Fibroblast of skin of right quadriceps (primary cell): ENCODE measurements around the gene KNL1.
"Not testable (repeated sequence)": the region's sequence is repeated elsewhere in the genome, so short reads cannot be mapped to it uniquely, and the experiment has no call there.

Experiments
- DNase-seq: peaks from one replicate; pipeline ENCODE4 v3.0.0-alpha.2; 2013

KNL1 gene, protein sequence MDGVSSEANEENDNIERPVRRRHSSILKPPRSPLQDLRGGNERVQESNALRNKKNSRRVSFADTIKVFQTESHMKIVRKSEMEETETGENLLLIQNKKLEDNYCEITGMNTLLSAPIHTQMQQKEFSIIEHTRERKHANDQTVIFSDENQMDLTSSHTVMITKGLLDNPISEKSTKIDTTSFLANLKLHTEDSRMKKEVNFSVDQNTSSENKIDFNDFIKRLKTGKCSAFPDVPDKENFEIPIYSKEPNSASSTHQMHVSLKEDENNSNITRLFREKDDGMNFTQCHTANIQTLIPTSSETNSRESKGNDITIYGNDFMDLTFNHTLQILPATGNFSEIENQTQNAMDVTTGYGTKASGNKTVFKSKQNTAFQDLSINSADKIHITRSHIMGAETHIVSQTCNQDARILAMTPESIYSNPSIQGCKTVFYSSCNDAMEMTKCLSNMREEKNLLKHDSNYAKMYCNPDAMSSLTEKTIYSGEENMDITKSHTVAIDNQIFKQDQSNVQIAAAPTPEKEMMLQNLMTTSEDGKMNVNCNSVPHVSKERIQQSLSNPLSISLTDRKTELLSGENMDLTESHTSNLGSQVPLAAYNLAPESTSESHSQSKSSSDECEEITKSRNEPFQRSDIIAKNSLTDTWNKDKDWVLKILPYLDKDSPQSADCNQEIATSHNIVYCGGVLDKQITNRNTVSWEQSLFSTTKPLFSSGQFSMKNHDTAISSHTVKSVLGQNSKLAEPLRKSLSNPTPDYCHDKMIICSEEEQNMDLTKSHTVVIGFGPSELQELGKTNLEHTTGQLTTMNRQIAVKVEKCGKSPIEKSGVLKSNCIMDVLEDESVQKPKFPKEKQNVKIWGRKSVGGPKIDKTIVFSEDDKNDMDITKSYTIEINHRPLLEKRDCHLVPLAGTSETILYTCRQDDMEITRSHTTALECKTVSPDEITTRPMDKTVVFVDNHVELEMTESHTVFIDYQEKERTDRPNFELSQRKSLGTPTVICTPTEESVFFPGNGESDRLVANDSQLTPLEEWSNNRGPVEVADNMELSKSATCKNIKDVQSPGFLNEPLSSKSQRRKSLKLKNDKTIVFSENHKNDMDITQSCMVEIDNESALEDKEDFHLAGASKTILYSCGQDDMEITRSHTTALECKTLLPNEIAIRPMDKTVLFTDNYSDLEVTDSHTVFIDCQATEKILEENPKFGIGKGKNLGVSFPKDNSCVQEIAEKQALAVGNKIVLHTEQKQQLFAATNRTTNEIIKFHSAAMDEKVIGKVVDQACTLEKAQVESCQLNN (N-terminal part only)

DNA sequence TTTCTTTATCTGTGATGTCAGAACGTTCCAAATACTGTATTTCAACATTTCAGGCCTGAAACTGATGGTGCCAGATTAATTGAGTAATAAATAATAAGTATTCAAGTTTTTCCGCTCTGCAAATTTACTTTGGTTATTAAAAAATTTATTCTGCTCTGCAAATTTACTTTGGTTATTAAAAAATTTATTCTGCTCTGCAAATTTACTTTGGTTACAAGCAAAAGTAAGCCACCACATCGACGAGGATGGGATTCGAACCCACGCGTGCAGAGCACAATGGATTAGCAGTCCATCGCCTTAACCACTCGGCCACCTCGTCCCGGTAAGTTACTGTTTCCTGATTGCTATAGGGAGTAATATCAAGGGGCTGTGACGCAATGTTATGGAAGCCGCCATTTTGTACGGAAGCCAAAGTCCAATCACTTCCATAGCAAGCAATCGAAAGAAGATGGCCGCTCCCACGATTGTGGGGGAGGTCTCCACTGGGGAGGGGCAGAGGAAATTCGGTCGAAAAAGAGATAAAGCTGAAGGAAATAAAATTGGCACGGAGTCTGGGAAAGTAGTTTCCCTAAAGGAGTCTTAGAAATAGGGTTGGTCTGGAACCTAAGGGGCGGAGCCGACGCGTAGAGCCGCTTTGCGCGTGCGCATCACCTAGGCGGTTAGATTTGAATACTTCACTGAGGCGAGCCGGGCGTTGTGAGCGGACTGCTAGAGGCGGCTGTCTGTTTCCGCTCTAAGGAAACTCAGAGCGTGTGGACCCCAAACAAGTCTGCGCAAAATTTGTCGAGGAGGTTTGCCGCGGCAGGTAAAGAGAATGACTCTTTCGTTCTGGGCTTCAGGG lies at the start of gene KNL1:
KNL1 (plus strand) TSS at position 662 of the 841 bp plus-strand sequence. CDS start 8,683 bp downstream, outside the sequence.
- DNase-seq: peak; percentile 95

DNA sequence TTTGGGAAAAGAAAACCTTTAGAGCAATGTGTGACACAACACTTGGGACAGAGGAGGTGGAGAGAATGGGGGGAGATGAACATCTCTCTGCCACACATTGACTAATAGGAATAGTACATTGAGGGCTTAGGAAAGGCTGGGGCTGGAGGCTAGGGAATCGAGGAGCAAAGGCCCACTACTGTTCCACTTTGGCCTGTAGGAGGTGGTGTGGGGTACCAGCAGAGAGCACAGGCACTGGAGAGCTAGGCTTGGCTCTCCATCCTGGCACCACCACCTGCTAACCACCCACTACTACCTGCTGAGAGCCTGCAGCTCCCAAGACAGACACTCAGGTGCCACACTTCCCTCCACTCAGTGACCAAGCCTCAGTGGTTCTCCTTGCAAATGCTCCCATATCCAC lies 48.6 kb upstream of the KNL1 start:
- DNase-seq: no peak

DNA sequence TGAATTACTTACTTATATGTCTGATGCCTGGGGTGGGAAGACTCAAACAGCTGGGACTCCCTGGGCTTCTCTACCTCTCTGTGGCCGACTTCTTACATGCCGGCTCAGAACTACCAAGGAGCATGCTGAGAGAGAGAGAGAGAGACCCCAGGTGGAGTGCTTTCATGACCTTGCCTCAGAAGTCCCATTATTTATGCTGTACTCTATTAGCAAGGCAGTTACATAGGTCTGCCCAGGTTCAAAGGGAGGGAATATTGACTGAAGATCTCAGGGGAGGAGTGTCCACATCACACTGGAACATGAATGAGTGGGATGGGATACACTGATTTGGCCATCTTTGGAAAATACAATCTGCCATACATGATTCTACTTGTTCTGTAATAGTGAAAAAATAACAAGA lies 45.4 kb upstream of the KNL1 start:
- DNase-seq: no peak

DNA sequence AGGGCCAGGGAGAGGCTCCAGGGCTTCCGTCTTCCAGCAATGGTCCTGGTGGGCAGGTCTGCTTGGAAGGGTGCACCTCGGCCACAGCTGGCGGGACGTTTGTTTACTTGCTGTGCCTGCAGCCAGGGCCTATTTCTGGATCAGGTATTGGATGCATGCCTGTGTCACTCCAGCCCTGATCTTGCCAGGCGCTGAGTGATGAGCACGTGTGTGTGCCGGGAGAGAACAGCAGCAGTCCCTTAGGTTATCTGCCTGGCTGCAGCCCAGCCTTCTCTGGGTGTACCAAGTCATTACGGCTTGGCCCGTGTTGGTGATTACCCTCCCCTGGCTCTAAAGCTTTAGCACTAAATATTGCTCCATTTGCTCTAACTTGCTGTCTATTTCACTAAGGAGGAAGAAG lies 44.2 kb upstream of the KNL1 start:
- DNase-seq: no peak

DNA sequence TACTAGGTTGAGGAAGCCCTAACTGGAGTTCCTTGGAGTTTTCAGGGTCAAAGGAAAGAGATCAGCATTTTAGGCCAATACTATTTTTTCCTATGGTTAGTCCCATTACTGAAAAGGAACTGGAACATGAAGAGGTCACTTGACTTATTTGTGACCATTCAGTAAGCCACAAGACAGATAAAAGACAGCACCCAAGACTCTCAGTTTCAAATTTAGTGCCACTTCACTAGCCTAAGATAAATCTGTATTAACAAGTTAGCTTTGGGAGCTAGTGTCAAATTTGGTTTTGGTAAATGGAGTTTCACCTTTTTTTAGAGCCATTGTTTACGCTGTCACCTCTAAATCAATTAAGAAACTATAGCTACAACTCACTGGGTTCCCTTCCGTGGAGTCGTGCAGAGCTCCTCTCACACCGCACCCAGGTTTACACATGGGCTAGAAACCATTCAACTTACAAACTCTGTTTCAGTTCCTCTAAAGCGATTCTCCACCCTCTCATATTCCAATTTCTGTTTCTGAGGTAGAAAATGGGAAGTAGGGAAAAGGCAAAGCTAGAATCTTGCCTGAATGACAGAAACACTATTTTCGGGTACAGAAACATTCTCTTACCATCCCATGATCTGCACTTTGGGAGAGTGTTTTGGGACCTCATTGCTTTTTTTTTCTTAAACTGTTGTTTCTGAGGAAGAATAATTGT lies 43.6 kb upstream of the KNL1 start:
- no peak for DNase-seq

DNA sequence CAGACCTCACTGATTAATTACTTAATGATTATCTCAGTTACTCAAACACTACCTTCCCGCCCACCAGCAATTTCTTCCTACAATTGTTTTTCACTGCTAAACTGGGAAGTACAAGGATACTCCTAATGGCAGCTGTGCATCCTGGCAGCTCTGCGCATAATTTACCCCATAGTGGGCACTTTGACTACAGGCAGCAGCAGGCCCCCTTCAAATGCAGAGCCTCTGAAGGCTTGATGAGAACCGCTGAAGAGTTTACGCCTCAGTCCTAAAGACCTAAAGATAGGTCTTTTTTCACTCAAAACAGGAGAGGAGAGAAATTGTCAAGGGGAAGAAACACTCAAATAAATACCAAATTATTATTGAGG lies 39.9 kb upstream of the KNL1 start:
- no peak for DNase-seq

DNA sequence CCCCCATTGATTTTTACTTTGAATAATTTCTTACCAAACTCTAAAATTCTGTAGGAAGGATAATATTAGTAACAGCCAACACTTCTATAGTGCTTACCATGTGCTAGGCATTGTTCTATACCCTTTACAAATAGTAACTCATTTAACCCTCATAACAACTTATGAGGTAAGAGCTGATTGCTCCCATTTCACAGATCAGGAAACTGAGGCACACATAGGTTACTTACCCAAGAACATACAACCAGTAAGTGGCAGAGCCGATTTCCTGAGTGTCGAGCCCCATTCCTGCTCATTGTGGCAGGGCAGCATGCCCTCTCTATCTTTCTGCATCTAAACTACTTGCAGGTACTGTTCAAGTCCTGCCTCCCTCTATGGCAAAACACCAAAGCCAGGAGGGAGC lies 38.2 kb upstream of the KNL1 start:
- no peak for DNase-seq

DNA sequence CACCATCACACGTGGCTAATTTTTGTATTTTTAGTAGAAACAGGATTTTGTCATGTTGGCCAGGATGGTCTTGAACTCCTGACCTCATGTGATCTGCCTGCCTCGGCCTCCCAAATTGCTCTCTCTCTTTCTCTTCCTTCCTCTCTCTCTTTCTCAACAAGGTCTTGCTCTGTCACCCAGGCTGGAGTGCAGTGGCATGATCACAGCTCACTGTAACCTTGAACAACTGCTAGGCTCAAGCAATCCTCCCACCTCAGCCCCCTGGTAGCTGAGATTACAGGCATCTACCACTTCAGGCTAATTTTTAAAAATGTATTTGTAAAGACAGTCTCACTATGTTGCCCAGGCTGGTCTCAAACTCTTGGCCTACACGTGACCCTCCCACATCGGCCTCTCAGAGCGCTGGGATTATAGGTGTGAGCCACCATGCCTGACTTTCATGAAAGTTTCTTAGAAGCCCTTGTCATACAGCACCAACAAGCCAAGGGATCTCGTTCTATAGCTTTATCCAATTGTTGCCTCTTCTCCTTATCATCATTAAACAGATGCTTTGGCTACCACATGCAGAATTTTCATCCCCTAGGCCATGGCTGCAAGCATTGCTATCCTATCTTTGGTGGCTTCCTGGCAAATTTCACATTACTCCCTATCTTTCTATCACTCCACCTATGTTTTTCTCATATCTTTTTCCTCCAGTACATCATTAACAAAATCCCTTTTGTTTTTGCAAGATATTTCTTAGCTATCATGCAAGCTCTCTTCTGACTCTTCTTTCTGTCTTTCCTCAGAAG lies 34.9 kb upstream of the KNL1 start:
- DNase-seq: no peak

DNA sequence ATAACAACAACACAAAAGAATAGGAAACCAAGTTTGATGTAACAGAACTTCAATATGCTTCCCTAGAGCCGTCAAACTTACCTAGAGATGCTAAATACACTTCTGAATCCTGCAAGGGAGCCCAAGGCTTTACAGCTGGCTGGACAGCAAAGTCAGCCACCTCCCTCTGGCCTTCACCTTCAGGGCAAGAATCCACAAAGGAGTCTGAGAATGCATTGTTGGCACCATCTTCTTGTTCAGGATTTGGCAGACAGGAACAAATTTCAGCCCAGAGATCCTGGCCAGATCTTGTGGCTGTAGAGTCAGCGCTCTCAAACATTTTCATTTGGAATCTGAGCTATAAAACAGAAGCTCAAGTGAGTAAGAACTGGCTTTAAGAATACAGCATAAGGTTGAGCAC lies 31.4 kb upstream of the KNL1 start:
- no peak for DNase-seq

DNA sequence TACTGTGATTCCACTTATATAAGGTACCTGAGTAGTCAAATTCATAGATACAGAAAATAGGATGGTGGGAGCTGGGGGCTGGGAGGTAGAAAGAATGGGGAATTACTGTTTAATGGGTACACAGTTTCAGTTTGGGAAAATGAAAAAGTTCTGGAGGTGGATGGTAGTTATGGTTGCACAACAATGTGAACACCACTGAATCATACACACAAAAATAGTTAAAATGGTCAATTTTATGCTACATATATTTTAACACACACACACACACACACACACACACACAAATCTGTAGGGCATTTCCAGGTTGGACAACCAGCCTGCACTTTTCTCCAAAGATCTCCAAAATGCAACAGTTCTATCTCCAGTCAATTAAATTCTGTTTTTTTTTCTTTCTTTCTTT lies 30.6 kb upstream of the KNL1 start:
- no peak for DNase-seq

DNA sequence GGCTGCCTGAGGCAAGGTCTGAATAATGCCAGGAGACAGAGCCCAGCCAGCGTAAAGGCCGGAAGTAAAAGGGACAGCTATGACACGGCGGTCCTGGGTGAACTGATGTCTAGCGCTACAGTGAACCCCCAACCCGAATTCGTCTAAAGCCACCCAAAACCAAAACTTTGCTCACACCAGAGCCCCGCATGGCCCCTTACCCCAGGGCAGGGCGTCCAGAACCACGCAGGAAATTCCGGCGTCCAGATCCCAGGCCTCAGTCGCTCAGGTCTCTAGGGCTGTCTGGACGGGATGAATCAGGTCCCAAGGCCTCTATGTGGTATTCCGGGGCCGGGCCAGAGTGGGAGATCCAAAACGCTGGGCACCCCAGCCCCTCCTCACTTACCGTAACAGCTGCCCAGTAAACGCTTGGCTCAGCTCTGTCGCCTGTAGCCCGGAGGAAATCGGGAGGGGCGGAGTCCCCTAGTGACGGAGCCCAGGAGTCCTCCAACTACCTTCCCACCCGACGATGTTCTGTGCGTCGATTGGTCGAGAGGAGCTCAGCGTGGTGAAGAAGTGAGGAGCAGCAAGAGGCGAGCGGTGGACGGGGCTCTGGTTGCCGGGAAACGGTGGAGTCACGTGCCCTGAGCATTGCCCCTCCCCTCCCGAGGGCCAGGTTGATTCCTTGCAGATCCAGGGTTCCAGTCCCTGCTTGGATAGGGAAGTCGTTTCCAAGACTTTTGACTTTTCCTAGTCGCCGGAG lies 29.3 kb upstream of the KNL1 start, which contains the start of gene CCDC32:
CCDC32 (minus strand) TSS at position 452 of the 742 bp plus-strand sequence. CDS start 2,027 bp downstream, outside the sequence.
- DNase-seq: peak; percentile 98

DNA sequence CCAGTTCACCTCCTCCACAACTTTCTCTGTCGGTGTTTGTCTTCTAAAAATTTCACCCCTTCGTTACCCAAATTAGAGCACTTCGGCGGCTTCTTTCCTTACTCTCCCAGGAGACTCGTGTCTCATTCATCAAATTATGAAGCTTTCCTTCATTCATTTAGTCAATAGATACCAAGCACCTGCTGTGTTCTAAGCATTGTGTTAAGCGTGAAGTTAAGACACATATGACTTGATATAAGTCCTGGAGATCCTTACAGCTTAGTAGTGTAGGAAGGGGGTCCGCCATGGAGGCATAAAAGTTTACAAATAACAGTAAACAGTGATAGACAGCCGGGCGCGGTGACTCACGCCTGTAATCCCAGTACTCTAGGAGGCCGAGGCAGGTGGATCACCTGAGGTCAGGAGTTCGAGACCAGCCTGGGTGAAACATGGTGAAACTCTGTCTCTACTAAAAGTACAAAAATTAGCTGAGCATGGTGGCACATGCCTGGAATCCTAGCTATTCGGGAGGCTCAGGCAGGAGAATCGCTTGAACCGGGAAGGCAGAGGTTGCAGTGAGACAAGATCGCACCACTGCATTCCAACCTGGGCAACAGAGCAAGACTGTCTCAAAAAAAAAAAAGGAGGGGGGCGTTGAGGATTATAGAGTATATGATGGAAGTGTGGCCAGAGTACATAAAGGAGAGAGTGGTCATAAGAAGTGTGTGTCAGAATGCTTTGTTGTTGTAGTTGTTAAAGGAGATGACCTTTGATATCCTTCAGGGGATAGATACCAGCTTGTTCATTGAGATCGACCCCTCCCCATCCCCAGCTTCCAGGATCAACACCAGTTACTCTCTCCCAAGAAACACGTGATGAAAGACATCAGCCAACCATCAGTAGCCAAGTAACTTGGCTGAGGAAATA lies 28.5 kb upstream of the KNL1 start:
- no peak for DNase-seq

DNA sequence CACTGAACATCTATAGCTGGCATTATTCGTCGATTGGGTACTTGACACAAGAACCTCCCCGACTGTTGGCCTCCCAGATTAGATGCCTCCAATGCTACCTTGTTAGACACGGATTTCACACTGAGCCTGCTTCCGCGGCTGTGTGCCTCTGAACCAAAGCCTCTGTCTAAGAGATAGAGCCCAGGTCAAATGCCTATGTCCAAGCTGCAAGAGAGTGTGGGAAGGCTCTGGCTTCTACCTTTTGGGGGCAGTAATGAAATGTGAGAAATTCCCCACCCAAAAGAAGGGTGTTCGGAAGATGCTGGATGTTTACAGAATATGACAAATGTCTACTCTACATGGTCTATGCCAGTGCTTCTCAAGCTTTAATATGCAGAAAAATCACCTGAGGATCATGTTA lies 26.9 kb upstream of the KNL1 start:
- DNase-seq: no peak

DNA sequence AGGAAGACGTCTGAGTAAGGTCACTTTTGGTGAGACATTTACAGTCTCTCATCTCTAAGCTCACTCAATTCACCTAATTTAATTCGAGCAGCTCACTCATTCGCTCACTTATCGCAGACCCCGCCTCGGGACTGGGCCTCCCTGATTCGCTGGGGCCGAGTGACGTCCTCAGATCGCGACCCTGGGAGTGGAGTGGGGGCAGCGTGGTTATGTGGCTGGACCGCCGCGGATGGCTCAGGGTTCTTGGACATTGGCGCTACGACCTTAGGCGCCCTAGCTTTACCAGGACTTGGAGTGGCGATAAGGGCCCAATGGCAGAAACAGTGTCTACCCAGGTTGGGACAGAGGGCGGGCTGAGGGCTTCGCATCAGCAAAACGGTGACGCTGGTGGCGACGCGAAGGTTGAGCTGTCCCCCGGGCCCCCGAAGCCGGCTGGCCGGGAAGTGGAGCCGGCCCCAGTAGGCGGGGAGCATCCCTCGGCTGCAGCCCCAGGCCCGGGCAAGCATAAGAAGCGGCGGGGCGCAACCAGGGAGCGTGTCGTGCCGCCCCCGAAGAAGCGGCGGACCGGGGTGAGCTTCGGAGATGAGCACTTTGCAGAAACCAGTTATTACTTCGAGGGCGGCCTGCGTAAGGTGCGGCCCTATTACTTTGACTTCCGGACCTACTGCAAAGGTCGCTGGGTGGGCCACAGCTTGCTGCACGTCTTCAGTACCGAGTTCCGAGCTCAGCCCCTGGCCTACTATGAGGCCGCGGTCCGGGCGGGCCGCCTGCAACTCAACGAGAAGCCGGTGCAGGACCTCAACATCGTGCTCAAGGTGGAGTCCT lies 24.7 kb upstream of the KNL1 start, which contains the start of gene RPUSD2:
RPUSD2 (plus strand) TSS at position 171 of the 825 bp plus-strand sequence; CDS start at position 210, 39 bp downstream.
- peak; percentile 91 for DNase-seq

DNA sequence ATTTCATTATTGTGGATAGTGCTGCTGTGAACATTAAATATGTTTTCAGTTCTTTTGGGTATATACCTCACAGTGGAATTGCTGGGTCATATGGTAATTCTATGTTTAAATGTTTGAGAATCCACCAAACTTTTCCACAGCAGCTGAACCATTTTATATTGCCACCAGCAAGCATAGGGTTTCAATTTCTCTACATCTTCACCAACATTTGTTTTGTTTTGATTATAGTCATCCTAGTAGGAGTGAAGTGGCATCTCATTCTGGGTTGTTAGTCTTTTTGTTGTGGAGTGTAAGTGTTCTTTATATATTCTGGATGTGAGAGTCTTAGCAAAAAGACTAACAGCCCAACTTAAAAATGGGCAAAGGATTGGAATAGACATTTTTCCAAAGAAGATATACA lies 18.9 kb upstream of the KNL1 start:
- no peak for DNase-seq

DNA sequence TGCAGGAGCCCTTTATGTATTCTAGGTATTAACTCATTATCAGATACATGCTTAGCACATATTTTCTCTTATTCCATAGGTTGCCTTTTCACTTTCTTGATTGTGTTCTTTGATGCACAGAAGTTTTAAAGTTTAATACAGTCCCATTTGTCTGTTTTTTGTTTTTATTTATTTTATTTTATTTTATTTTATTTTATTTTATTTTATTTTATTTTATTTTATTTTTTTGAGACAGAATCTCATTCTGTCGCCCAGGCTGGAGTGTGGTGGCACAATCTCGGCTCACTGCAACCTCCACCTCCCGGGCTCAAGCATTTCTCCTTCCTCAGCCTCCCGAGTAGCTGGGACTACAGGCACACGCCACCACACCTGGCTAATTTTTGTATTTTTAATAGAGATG lies 17.1 kb upstream of the KNL1 start:
- not testable (repeated sequence) for DNase-seq

DNA sequence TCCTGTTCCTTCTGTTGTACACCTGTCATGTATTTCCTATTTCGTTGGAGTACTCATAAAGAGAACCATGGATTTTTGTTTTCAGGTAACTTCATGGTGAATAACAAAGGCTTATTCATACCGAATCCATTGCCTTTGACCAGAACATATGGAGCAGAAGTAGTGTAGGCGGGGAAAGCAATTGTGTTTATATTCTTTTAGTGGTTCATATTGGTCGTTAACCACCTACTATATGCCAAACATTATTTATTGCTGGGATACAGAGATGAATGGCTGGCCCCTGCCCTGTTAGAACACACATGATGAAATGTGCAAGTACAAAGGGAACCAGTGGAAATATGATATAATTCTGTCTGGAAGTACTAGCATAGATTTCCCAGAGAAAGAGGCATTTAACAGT lies 15.2 kb upstream of the KNL1 start:
- DNase-seq: no peak

DNA sequence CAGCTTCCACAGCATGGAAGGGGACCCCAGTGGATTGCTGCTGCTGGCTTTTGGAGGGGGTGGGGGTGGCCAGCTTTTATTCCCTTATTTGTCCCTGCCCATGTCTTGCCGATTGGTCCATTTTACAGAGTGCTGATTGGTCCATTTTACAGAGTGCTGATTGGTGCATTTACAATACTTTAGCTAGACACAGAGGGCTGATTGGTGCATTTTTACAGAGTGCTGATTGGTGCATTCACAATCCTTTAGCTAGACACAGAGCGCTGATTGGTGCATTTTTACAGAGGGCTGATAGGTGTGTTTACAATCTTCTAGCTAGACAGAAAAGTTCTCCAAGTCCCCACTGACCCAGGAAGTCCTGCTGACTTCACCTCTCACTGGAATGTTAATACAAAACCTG lies 12.3 kb upstream of the KNL1 start:
- not testable (repeated sequence) for DNase-seq
